Fibroblast of lung (primary cell): Measurements from ENCODE around the gene NASP. TPM values are rescaled to one million over a fixed set of nuclear protein-coding genes. Genes with fewer than 3 reads are reported as not detected.

Experiments used
- DNase-seq, 2 donors: peaks; one replicate each; pipeline versions ENCODE4 v3.0.0 to v3.0.0-alpha.2; 2010; ENCODE audit warnings: low read depth in 2 of 2
- H2AFZ ChIP-seq: 2 replicates; pipeline ENCODE4 v1.5.1; 2012; ENCODE audit warnings: low read length, control low read depth, inconsistent platforms
- H3K27ac ChIP-seq: 2 replicates; pipeline ENCODE4 v1.5.1; 2011; ENCODE audit warnings: low read length, control low read depth; ENCODE audit not compliant: insufficient read depth
- H3K27me3 ChIP-seq: 2 replicates; pipeline ENCODE4 v1.5.1; 2011; ENCODE audit warnings: mild to moderate bottlenecking, low read length; ENCODE audit not compliant: control insufficient read depth, insufficient read depth
- H3K36me3 ChIP-seq: 2 replicates; pipeline ENCODE4 v1.5.1; 2011; ENCODE audit warnings: low read length; ENCODE audit not compliant: control insufficient read depth, insufficient read depth
- H3K4me1 ChIP-seq: 2 replicates; pipeline ENCODE4 v1.5.1; 2011; ENCODE audit warnings: low read length; ENCODE audit not compliant: control insufficient read depth, insufficient read depth; ENCODE audit errors: extremely low read depth
- H3K4me2 ChIP-seq: 2 replicates; pipeline ENCODE4 v1.5.1; 2011; ENCODE audit warnings: low read length, control low read depth; ENCODE audit not compliant: insufficient read depth; ENCODE audit errors: extremely low read depth
- H3K4me3 ChIP-seq, 4 experiments: fragments of 200-600 bp in 1 of 4; sonication (generic) in 1 of 4; replicated peaks in 1 of 4; 2 replicates each; pipeline ENCODE4 v1.5.1; 2011 to 2016; ENCODE audit warnings: low read length in 4 of 4, low read depth in 3 of 4, mild to moderate bottlenecking in 3 of 4, control low read depth in 2 of 4, inconsistent platforms in 1 of 4, mixed read lengths in 1 of 4; ENCODE audit not compliant: insufficient read depth in 1 of 4; ENCODE audit errors: control extremely low read depth in 1 of 4
- H3K79me2 ChIP-seq: 2 replicates; pipeline ENCODE4 v1.5.1; 2012; ENCODE audit warnings: mild to moderate bottlenecking, low read length, inconsistent platforms; ENCODE audit not compliant: control insufficient read depth, insufficient read depth
- H3K9ac ChIP-seq: 2 replicates; pipeline ENCODE4 v1.5.1; 2011; ENCODE audit warnings: mild to moderate bottlenecking, low read length, control low read depth; ENCODE audit not compliant: insufficient read depth
- H3K9me3 ChIP-seq: 2 replicates; pipeline ENCODE4 v1.5.1; 2012; ENCODE audit warnings: low read depth, low read length; ENCODE audit not compliant: control insufficient read depth, insufficient read depth
- H4K20me1 ChIP-seq: 2 replicates; pipeline ENCODE4 v1.5.1; 2011; ENCODE audit warnings: low read length; ENCODE audit not compliant: control insufficient read depth, insufficient read depth; ENCODE audit errors: extremely low read depth
- CTCF ChIP-seq, 2 donors: IDR thresholded peaks in 1 of 2; conservative IDR thresholded peaks in 1 of 2; 1 replicate in 1 of 2; 2 replicates in 1 of 2; pipeline ENCODE4 v1.5.1; 2011 to 2012; ENCODE audit warnings: low read length in 2 of 2, control low read depth in 1 of 2, inconsistent platforms in 1 of 2, low read depth in 1 of 2, mild to moderate bottlenecking in 1 of 2
- EZH2 ChIP-seq: IDR thresholded peaks from 2 replicates; pipeline ENCODE4 v1.5.1; 2012; ENCODE audit warnings: low read length, control low read depth, mild to moderate bottlenecking; ENCODE audit errors: missing control alignments
- polyA plus RNA-seq, 2 donors: library from polyadenylated mRNA; depleted of rRNA in 1 of 2; stranded (reverse) in 1 of 2; unstranded in 1 of 2; fragments of >200 nt; gene quantifications; 2 replicates each; pipeline ENCODE4 v1.2.1, GENCODE V29; 2011 to 2012; ENCODE audit warnings: missing spikeins in 1 of 2
- total RNA-seq: library from RNA; depleted of rRNA; stranded (reverse); fragments of >200 nt; gene quantifications from 2 replicates; pipeline ENCODE4 v1.2.1, GENCODE V29; 2014

The NASP gene
- total and polyA plus RNA-seq, 2 donors (not counting 1 experiment from before 2014, with no cell fraction given), result 30.9 to 54.1 TPM

DNA sequence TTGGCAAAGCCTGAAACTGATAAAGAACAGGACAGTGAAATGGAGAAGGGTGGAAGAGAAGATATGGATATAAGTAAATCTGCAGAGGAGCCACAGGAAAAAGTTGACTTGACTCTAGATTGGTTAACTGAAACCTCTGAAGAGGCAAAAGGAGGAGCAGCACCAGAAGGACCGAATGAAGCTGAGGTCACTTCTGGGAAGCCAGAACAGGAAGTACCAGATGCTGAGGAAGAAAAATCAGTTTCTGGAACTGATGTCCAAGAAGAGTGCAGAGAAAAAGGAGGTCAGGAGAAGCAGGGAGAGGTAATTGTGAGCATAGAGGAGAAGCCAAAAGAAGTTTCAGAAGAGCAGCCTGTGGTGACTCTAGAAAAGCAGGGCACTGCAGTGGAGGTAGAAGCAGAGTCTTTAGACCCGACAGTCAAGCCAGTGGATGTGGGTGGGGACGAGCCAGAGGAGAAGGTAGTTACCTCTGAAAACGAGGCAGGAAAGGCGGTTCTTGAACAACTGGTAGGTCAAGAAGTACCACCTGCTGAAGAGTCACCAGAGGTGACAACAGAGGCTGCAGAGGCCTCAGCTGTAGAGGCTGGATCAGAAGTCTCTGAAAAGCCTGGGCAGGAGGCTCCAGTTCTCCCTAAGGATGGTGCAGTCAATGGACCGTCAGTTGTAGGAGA lies 23.7 kb downstream of the NASP start:
- no peak overlapping the region for H2AFZ ChIP-seq
- H3K27me3 ChIP-seq, result no peaks in the 10 kb centered on the region
- TF ChIP-seq EZH2 (no peak), CTCF (conservative IDR thresholded peaks at IDR 0.05 in 1 of 2, IDR thresholded peaks at IDR 0.05 in 1 of 2; ENCODE audit: low read depth in 1 of 2, low read length in 2 of 2) (no peak)
- H3K79me2 ChIP-seq, result no peaks in the 10 kb centered on the region
- H4K20me1 ChIP-seq, result no peaks in the 10 kb centered on the region
- H3K4me3 ChIP-seq, result no peak overlapping the region
- H3K36me3 ChIP-seq, result peaks cover 6% of the 10 kb centered on the region
- H3K9me3 ChIP-seq, result no peaks in the 10 kb centered on the region
- no peak overlapping the region for H3K27ac ChIP-seq
- no peak overlapping the region for H3K4me2 ChIP-seq
- H3K9ac ChIP-seq, result no peak overlapping the region
- no peak for DNase-seq
- H3K4me1 ChIP-seq, result no peaks in the 10 kb centered on the region

- TF ChIP-seq EZH2, result no peak
- no peak for TF ChIP-seq CTCF (conservative IDR thresholded peaks at IDR 0.05 in 1 of 2, IDR thresholded peaks at IDR 0.05 in 1 of 2; ENCODE audit: low read depth in 1 of 2, low read length in 2 of 2)
- Histone ChIP-seq H3K79me2 (no peaks in the 10 kb centered on the region), H3K9ac (no peak overlapping the region), H3K4me1 (no peaks in the 10 kb centered on the region), H3K4me2 (no peak overlapping the region), H3K27me3 (no peaks in the 10 kb centered on the region), H3K27ac (no peak overlapping the region), H3K9me3 (no peaks in the 10 kb centered on the region), H2AFZ (no peak overlapping the region), H3K4me3 (no peak overlapping the region), H4K20me1 (no peaks in the 10 kb centered on the region), H3K36me3 (peaks cover 6% of the 10 kb centered on the region)
- DNase-seq, result no peak
Measured at GRCh38 chr1:45608175-45609156, 24.6 kb downstream of the NASP start.

DNA sequence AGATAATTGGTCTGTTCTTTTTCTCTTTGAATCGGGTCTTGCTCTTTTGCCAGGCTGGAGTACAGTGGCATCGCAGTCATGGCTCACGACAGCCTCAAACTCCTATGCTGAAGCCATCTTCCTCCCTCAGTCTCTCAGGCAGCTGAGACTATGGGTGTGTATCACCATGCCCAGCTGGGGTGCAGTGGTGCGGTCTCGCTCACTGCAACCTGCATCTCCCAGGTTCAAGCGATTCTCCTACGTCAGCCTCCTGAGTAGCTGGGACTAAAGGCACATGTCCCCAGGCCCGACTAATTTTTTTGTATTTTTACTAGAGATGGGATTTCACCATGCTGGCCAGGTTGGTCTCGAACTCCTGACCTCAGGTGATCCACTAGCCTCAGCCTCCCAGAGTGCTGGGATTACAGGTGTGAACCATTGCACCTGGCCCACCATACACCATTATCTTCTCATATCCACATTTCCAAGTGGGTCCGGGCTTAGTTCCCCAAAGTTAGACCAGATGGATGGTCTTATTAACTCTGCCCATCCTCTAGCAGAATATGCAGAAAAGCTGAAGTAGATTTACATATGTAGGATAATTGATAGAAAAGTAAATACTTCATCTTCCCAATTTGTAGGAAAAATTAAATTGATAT lies 26.9 kb downstream of the NASP start:
- Histone ChIP-seq H3K36me3 (peaks cover 8% of the 10 kb centered on the region), H3K4me2 (no peak overlapping the region), H3K27ac (no peak overlapping the region), H2AFZ (no peak overlapping the region), H3K4me1 (no peaks in the 10 kb centered on the region), H4K20me1 (no peaks in the 10 kb centered on the region), H3K9me3 (no peaks in the 10 kb centered on the region), H3K79me2 (no peaks in the 10 kb centered on the region), H3K27me3 (no peaks in the 10 kb centered on the region), H3K9ac (no peak overlapping the region), H3K4me3 (no peak overlapping the region)
- DNase-seq, result no peak
- no peak for TF ChIP-seq CTCF (conservative IDR thresholded peaks at IDR 0.05 in 1 of 2, IDR thresholded peaks at IDR 0.05 in 1 of 2; ENCODE audit: low read depth in 1 of 2, low read length in 2 of 2)
- TF ChIP-seq EZH2, result no peak
